Breast epithelium (tissue), 3 donors: Measurements from ENCODE around the gene NRN1L.

Source experiments
- POLR2A ChIP-seq: fragments of 450-650 bp; IDR thresholded peaks from one replicate; pipeline ENCODE4 v1.6.1; 2016; ENCODE audit warnings: antibody characterized with exemption, mild to moderate bottlenecking, moderate library complexity
- TF ChIP-seq, protein P1 (sequence below), 3 donors: fragments of 450-650 bp; IDR thresholded peaks; one replicate each; pipeline ENCODE4 v1.5.1; 2016 to 2017; ENCODE audit warnings: antibody characterized with exemption in 3 of 3, mild to moderate bottlenecking in 3 of 3, moderate library complexity in 3 of 3

DNA sequence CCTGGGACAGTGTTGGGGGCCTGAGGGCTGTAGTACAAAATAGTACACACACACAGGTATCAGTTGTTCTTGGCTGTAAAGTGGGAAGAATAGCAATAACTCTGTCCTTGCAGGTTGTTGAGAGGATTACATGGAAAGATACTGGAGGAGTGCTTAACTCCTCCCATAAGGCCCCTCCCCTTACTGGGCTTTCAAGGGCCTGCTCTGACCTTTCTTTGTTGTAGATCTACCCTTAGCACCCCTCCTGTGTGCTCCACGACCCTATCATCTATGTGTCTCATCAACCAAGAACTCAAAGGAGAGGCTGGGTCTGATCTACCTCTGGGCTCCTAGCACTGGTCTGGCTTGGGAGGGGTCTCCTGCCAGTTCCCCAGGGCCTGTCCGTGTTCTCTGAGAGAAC lies 20.1 kb upstream of the NRN1L start:
- TF ChIP-seq, protein P1, sequence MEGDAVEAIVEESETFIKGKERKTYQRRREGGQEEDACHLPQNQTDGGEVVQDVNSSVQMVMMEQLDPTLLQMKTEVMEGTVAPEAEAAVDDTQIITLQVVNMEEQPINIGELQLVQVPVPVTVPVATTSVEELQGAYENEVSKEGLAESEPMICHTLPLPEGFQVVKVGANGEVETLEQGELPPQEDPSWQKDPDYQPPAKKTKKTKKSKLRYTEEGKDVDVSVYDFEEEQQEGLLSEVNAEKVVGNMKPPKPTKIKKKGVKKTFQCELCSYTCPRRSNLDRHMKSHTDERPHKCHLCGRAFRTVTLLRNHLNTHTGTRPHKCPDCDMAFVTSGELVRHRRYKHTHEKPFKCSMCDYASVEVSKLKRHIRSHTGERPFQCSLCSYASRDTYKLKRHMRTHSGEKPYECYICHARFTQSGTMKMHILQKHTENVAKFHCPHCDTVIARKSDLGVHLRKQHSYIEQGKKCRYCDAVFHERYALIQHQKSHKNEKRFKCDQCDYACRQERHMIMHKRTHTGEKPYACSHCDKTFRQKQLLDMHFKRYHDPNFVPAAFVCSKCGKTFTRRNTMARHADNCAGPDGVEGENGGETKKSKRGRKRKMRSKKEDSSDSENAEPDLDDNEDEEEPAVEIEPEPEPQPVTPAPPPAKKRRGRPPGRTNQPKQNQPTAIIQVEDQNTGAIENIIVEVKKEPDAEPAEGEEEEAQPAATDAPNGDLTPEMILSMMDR (IDR thresholded peaks at IDR 0.05), result no peak
- no peak for TF ChIP-seq POLR2A
